Activated T-helper 2 cell treated with anti-CD3 and anti-CD28 coated beads, Interferon-gamma antibody, Interleukin-2, Interleukin-4, amounts not matched to agents 10 μg/mL and 5 μg/mL and 100 μg/mL, durations not matched to agents 14 hours and 24 hours and 36 hours (primary cell): ENCODE results near the gene ABLIM2. TPM values are rescaled to one million over a fixed set of nuclear protein-coding genes. Genes with fewer than 3 reads are reported as not detected.

Experiments used
- DNase-seq: peaks from one replicate; pipeline ENCODE4 v3.0.0; 2021; ENCODE audit warnings: low spot score
- H3K27ac Mint-ChIP-seq: one replicate; pipeline ENCODE4 v1.8.0; 2021; ENCODE audit warnings: mixed read lengths
- H3K27me3 Mint-ChIP-seq: one replicate; pipeline ENCODE4 v1.8.0; 2021; ENCODE audit warnings: low read depth, mixed read lengths
- H3K36me3 Mint-ChIP-seq: one replicate; pipeline ENCODE4 v1.8.0; 2021; ENCODE audit warnings: low read depth, mixed read lengths
- H3K4me1 Mint-ChIP-seq: one replicate; pipeline ENCODE4 v1.8.0; 2021; ENCODE audit warnings: low read depth, mixed read lengths
- H3K4me3 Mint-ChIP-seq: one replicate; pipeline ENCODE4 v1.8.0; 2021; ENCODE audit warnings: low read depth, mild to moderate bottlenecking, moderate library complexity, mixed read lengths
- H3K9me3 Mint-ChIP-seq: one replicate; pipeline ENCODE4 v1.8.0; 2021; ENCODE audit warnings: mixed read lengths
- intact Hi-C: fragments of 100-400 bp; cut with micrococcal nuclease; formaldehyde crosslinking; loops from one replicate; pipeline ENCODE4 v1.15.1; 2023
- total RNA-seq: library from RNA; stranded (reverse); gene quantifications from 2 replicates; pipeline ENCODE4 v1.2.3, GENCODE V29; 2022

ABLIM2 gene
- total RNA-seq, 1 donor from 2014 or later: 0.32 TPM

DNA sequence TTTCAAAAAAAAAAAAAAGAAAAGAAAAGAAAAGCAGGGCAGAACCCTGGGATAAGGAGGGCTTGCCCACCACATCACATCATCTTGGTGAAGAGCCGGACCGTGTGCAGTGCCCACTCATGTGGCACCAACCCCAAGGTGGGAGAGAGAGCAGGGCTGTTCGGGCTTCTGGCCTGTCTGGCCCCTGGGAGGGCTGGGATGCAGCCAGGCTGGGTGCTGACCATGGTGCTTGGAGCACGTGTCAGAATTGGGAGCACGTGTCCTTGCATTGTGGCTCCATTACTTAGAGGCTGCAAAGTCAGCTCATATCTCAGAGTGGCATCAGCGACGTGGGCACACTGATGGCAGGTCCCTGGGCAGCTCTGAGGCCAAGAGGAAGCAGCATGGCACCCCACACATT is 118.0 kb downstream of the ABLIM2 start:
- H3K27ac Mint-ChIP-seq: no peak overlapping the region
- intact Hi-C loops: no loop called here
- H3K4me1 Mint-ChIP-seq: no peaks in the 10 kb centered on the region
- H3K9me3 Mint-ChIP-seq: no peaks in the 10 kb centered on the region
- no peak overlapping the region for H3K4me3 Mint-ChIP-seq
- H3K27me3 Mint-ChIP-seq: peaks cover 28% of the 10 kb centered on the region
- DNase-seq: no peak
- no peaks in the 10 kb centered on the region for H3K36me3 Mint-ChIP-seq

DNA sequence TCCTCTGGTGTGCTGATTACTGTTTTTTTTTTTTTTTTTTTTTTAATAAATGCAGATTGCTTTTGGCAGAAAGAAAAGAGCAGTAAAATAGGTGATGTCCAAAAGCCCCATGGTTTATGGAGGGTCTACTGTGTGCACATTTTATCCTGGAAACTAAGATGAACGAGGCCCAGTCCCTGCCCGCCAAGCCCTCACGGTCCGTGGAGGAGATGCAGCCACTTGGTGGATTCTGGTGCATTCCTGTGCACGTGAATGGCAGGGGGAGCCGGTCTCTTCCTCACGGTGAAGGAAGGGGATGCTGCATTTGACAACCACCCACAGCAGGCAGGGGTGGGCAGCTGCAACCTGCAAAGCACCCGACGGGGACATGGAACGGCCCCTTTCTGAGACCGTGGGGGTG is 118.8 kb downstream of the ABLIM2 start:
- Mint-ChIP-seq H3K27me3 (peaks cover 28% of the 10 kb centered on the region), H3K27ac (no peak overlapping the region), H3K36me3 (no peaks in the 10 kb centered on the region), H3K4me1 (peaks cover 5% of the 10 kb centered on the region), H3K9me3 (no peaks in the 10 kb centered on the region), H3K4me3 (no peak overlapping the region)
- no peak for DNase-seq
- intact Hi-C loops: no loop called here

DNA sequence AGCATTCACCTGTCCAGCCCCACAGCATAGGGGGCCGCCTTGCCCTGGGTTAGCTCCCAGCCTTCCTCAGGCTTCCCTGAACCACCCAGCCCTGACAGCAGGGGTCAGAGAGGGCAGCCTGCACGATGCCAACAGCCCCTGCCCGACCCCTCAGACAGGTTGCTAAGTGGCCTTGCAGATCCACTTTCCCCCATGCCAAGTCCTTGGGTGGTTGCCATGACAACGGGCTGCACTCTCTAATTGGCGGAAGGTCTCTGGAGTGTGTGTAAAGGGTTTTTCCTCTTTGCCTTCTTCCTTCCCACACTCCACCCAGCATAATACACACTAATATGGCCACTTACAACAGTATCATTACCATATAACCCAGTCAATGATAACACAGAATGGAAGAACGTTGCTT is 119.3 kb downstream of the ABLIM2 start:
- Mint-ChIP-seq H3K36me3 (no peaks in the 10 kb centered on the region), H3K4me1 (peaks cover 5% of the 10 kb centered on the region), H3K27me3 (peaks cover 23% of the 10 kb centered on the region), H3K9me3 (no peaks in the 10 kb centered on the region), H3K27ac (no peak overlapping the region), H3K4me3 (no peak overlapping the region)
- no peak for DNase-seq
- intact Hi-C loops: no loop called here

DNA sequence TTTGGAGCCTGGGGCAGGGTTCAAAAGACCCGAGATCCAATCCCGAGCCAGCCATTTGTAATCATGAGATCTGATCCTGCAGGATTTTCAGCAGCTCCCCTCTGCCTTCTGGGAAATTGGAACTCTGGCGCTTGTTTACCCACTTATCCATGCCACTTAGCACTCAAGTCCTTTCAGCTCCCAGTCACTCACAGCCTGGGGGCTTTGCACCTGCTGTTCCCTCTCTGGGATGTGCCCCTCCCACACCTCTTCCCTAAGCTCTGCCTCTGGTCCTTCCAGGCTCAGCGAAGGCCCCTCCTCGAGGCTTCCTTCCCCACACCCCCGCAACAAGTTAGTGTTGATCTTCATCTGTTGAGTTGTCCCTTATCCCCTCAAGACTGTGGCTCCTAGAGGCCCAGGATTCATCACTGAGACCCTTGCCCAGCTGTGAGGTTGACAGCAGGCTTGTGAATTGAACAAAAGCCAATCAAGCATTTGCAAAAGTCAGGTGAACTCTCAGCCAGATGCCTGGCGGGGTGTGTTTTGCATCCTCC is 119.8 kb downstream of the ABLIM2 start:
- no peak overlapping the region for H3K27ac Mint-ChIP-seq
- no peaks in the 10 kb centered on the region for H3K9me3 Mint-ChIP-seq
- no peak for DNase-seq
- peaks cover 23% of the 10 kb centered on the region for H3K27me3 Mint-ChIP-seq
- peaks cover 5% of the 10 kb centered on the region for H3K4me1 Mint-ChIP-seq
- H3K4me3 Mint-ChIP-seq: no peak overlapping the region
- intact Hi-C loops: no loop called here
- H3K36me3 Mint-ChIP-seq: no peaks in the 10 kb centered on the region

DNA sequence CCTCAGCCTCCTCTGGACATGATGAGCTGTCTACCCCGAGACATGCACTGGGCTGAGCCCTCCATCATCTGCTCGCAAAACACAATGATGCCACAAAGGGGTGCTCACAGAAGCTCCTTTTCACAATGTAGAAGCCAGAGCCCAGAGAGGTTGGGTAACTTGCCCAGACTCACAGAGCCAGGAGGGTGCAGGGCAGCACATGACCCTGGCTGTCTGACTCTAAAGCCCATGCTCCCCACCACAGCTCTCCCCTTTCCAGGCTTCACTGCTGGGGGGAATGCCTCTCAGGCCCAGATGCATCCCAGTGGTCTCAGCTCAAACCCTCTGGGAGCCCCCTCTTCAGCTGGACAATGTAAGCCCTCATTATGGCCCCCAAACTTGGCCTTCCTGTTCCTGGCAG is 120.5 kb downstream of the ABLIM2 start:
- DNase-seq: no peak
- intact Hi-C loops: no loop called here
- no peak overlapping the region for H3K27ac Mint-ChIP-seq
- H3K36me3 Mint-ChIP-seq: no peaks in the 10 kb centered on the region
- no peaks in the 10 kb centered on the region for H3K9me3 Mint-ChIP-seq
- H3K4me3 Mint-ChIP-seq: no peak overlapping the region
- peaks cover 17% of the 10 kb centered on the region for H3K27me3 Mint-ChIP-seq
- H3K4me1 Mint-ChIP-seq: peaks cover 5% of the 10 kb centered on the region

DNA sequence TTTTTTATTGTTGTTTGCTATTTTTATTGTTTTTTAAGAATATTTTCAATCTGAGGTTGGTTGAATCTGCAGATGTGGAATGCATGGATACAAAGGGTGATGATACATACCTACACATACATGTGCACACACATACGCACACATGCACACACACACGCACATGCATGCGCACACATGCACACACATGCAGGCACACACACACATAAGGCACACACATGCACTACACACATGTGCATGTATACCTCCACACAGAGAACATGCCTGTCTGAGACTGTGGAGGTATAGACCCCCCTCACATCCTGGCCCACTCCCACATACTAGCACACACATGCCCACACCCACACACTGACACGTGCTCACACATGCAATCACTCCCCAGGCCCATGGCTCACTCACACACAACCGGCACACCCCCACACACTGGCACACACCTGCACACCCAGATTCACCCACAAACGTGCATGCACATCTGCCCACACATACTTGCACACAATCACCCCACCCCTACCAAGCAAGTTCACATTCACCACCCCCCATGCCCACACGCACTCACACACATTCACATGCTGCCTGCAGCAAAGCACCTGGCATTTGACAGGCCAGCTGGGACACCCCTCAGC is 121.4 kb downstream of the ABLIM2 start:
- H3K4me3 Mint-ChIP-seq: no peak overlapping the region
- no peak for DNase-seq
- peaks cover 15% of the 10 kb centered on the region for H3K27me3 Mint-ChIP-seq
- H3K9me3 Mint-ChIP-seq: no peaks in the 10 kb centered on the region
- peaks cover 5% of the 10 kb centered on the region for H3K4me1 Mint-ChIP-seq
- no peak overlapping the region for H3K27ac Mint-ChIP-seq
- H3K36me3 Mint-ChIP-seq: no peaks in the 10 kb centered on the region
- intact Hi-C loops: no loop called here

DNA sequence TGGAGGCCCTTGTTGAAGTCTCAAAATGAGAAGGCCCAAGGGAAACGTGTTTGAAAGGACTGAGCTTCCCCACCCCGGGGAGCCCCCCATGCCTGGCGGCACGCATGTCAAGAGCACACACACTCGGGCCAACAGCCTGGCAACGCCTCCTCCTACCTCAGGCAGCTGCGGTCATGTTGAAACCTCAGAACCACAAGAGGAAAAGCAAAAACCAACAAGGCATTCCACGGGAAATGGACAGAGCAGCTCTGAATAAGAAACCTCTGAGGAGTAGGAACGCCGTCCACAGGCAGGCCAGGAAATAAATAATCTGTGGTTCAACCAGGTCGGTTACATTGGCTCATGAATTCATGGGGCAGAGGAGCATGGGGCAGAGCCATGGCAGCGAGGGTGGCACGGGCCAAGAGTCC is 123.2 kb downstream of the ABLIM2 start:
- Mint-ChIP-seq H3K36me3 (no peaks in the 10 kb centered on the region), H3K9me3 (no peaks in the 10 kb centered on the region), H3K27me3 (peaks cover 12% of the 10 kb centered on the region), H3K4me3 (no peak overlapping the region), H3K4me1 (peaks cover 5% of the 10 kb centered on the region), H3K27ac (no peak overlapping the region)
- intact Hi-C loops: no loop called here
- no peak for DNase-seq

DNA sequence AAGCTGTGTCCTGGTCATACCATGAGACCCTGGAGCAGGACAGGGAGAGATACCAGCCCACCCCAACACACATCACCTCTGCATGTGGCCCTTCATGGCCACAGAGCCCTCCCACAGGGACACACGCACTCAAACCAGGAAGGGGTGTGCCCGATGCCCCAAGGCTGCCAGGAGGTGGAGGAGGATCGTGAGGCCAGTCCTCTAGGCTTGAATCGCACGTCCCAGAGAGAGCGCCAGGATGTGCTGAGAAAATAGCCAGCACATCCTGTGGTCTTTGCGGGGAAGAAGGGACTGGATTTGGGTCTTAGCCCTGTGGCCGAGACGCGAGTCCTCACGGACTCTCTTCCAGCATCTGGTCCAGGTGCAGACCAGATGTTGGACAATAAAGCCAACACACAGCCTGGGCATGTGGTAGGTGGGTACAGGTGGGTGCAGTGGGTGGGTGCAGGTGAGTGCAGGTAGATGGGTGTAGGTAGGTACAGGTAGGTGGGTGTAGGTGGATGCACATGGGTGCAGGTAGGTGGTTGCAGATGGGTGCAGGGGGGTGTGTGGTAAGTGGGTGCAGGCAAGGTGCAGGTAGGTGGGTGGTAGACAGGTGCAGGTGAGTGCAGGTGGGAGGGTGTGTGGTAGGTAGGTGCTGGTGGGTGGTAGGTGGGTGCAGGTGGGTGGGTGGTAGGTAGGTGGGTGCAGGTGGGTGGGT is 124.6 kb downstream of the ABLIM2 start:
- intact Hi-C loops: no loop called here
- no peaks in the 10 kb centered on the region for H3K36me3 Mint-ChIP-seq
- no peak for DNase-seq
- no peaks in the 10 kb centered on the region for H3K9me3 Mint-ChIP-seq
- no peak overlapping the region for H3K27ac Mint-ChIP-seq
- peaks cover 5% of the 10 kb centered on the region for H3K4me1 Mint-ChIP-seq
- H3K4me3 Mint-ChIP-seq: no peak overlapping the region
- H3K27me3 Mint-ChIP-seq: peaks cover 7% of the 10 kb centered on the region

DNA sequence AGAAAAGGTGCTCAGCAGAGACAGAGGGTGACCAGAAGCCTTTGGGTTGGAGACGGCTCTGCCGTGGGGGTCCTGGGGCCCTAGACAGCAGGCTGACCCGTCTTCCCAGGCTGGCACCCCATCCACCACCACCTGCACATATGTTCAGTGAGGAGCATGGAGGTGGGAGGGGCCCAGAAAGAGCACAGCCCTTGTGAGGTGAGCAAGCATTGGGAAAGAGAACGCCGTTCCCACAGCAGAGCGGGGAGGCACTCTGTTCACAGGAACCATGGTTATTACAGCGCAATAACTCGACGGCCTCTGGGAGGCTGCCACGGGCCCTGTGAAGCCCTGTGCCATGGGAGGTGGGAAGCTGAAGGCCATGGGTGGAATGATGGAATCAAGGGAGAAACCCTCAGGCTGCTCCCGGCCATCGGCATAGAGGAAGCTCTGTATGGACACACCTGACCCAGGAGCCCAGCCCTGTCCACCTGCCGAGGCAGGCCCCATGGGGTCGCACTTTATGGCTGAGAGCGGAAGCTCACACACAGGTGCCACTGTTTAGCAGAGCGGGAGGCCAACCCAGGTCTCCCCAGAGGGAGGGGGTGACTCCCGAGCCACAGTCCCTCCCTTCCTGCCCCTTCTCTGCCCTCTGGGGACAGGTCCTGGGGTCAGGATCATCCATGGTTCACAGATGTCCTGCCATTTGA is 125.4 kb downstream of the ABLIM2 start:
- intact Hi-C loops: no loop called here
- Mint-ChIP-seq H3K4me3 (no peak overlapping the region), H3K36me3 (no peaks in the 10 kb centered on the region), H3K4me1 (peaks cover 5% of the 10 kb centered on the region), H3K27me3 (peaks cover 5% of the 10 kb centered on the region), H3K27ac (no peak overlapping the region), H3K9me3 (no peaks in the 10 kb centered on the region)
- DNase-seq: no peak

DNA sequence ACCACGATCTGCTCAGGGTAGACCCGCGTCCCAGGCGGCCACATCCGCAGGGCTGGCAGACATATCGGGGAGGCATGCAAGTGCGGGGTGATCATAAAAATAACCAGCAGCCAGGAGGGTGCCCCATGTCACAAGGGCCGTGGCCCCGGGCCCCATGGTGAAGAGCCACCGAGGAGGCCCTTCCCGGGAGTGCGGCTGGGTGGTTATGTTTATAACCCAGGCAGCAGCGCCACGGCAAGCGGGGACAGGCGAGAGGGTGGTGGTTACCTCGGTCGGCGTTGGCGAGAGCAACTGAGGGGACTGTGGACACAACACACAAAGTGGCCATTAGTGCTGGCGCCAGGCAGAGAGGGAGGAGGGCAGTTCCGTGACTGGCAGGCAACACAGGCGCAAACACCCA is 126.2 kb downstream of the ABLIM2 start:
- Mint-ChIP-seq H3K27ac (no peak overlapping the region), H3K4me3 (no peak overlapping the region), H3K9me3 (no peaks in the 10 kb centered on the region), H3K36me3 (no peaks in the 10 kb centered on the region), H3K27me3 (peaks cover 2% of the 10 kb centered on the region), H3K4me1 (peaks cover 5% of the 10 kb centered on the region)
- intact Hi-C loops: no loop called here
- DNase-seq: no peak

DNA sequence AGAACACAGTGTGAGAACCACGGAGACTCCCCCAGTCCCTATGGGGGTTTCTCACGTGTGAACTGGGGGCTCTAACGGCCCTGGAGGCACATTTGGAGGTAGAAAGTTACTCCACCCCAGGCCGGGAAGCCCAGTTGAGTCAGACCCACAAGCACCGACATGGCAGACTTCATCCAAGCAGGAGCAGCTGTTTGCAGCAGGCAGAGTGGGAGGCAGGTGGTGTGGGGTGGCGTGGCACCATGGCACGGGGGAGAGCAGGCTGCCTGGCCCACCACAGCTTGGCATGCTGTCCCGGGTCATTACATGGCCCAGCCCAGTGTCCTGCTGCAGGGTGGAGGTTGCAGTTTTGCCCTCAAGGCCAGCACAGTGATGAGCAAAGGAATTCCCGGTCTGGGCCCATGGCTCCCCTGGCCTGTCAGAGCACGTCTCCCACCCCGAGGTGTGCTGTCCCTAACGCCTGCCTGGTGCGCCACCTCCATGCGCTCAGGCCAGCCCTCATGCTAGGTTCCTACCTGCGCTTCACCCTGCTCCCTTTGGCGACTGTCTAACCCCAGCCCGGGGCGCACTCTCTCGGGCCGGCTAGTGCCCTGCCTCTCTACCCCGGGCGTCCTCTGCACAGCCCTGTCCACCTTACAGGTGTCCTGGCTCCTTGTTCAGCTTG is 128.4 kb downstream of the ABLIM2 start:
- no peaks in the 10 kb centered on the region for H3K36me3 Mint-ChIP-seq
- no peaks in the 10 kb centered on the region for H3K9me3 Mint-ChIP-seq
- intact Hi-C loops: no loop called here
- no peak for DNase-seq
- H3K27ac Mint-ChIP-seq: no peak overlapping the region
- peaks cover 2% of the 10 kb centered on the region for H3K4me1 Mint-ChIP-seq
- no peak overlapping the region for H3K4me3 Mint-ChIP-seq
- no peaks in the 10 kb centered on the region for H3K27me3 Mint-ChIP-seq

DNA sequence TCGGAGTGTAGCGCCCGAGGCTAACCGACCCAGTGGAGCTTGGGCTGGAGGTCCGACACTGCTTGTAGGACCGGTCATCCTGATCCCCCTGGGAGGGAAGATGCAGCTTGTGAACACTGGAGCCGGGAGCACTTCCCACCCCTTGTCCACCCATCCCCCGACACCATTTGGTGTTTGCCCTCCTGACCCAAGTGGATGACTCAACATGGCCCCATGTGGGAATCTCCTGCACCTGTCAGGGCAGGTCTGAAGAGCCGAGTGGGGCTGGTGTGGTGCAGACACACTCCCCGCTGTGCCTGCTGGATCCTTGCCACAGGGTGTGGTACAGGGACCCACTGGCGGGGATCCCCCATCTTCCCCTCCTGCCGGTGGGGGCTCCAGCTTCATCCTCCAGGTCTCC is 128.9 kb downstream of the ABLIM2 start:
- no peak for DNase-seq
- Mint-ChIP-seq H3K27ac (no peak overlapping the region), H3K4me3 (no peak overlapping the region), H3K36me3 (no peaks in the 10 kb centered on the region), H3K9me3 (no peaks in the 10 kb centered on the region), H3K27me3 (no peaks in the 10 kb centered on the region), H3K4me1 (no peaks in the 10 kb centered on the region)
- intact Hi-C loops: no loop called here
